Fibroblast of mammary gland (primary cell): ENCODE results near the gene PPP6R2.

ENCODE experiments used
- DNase-seq: peaks from one replicate; pipeline ENCODE4 v3.0.0-alpha.2; 2010; ENCODE audit warnings: low read depth
- H3K4me3 ChIP-seq: 2 replicates; pipeline ENCODE4 v1.5.1; 2011; ENCODE audit warnings: low read depth, mild to moderate bottlenecking, low read length, moderate library complexity; ENCODE audit not compliant: control insufficient read depth
- CTCF ChIP-seq: conservative IDR thresholded peaks from 2 replicates; pipeline ENCODE4 v1.5.1; 2011; ENCODE audit warnings: low read depth, low read length, inconsistent platforms; ENCODE audit not compliant: control insufficient read depth, insufficient read depth

PPP6R2 gene

DNA sequence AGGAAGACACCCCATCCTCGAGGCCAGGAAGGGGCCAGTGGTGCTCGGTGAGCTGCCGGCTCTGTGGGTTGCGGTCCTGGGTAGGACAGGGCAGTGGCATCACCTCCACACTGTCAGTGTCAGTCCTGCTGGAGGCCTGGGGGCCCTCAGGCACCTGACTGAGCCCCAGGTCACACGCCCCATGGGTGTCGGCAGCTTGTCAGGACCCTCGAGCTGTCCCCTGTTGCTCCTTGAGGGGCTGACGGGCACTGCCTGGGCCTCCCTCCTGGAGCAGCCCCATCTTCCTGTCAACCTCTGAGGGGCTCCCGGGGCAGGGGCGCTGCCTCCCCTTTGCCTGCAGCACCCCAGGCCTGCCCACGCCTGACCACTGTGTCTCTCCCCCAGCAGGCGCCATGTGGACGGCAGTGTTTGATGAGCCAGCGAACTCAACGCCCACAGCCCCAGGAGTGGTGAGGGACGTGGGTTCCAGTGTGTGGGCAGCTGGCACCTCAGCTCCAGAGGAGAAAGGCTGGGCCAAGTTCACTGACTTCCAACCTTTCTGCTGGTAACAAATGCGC lies 96.3 kb downstream of the PPP6R2 start:
- H3K4me3 ChIP-seq = no peak overlapping the region
- DNase-seq = no peak
- no peak for TF ChIP-seq CTCF

DNA sequence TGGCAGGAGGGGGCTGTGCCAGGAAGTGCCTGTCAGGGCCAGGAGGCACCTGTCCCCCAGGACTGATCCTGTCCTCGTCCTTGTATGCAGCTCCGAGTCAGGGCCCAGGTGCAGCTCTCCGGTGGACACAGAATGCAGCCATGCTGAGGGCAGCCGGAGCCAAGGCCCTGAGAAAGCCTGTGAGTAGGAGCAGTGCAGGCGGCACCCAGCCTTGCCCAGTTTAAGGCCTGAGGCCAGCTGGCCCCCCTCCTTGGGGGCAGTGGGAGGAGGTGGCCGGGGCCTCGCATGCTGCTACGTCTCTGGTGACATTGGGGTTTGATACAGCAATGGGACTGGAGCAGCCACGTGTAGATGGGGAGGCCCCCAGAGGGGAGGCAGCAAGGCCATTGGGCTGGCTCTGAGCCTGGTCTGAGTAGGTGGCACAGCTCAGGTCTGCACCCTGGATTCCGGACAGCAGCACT lies 96.8 kb downstream of the PPP6R2 start:
- TF ChIP-seq CTCF = no peak
- no peak for DNase-seq
- no peak overlapping the region for H3K4me3 ChIP-seq

DNA sequence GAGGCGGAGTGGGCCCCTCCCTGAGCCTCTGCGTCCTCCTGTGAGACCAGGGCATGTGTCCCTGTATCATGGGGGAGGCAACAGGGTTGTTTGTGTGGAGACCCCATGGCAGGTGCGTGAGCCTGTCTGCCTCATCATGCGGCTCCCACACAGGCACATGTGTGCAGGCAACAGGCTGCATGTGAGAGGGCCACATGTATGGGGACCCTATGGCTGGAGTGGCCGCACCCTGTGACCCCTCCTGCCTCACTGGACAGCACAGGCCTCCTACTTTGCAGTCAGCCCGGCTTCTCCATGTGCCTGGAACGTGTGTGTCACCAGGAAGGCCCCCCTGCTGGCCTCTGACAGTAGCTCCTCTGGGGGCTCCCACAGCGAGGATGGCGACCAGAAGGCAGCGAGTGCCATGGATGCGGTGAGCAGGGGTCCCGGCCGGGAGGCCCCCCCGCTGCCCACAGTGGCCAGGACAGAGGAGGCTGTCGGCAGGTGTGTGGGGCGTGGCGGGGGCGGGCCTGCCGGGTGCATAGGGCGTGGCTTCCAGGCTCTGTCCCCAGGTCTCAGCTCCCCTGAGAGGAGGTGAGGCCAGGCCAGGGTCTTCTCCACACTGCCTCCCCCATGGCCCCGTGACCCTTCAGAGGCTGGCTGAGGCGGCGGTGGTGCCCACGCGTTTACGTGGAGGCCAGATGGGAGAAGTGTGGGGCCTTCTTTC lies 97.6 kb downstream of the PPP6R2 start:
- TF ChIP-seq CTCF = no peak
- no peak for DNase-seq
- H3K4me3 ChIP-seq = no peak overlapping the region

DNA sequence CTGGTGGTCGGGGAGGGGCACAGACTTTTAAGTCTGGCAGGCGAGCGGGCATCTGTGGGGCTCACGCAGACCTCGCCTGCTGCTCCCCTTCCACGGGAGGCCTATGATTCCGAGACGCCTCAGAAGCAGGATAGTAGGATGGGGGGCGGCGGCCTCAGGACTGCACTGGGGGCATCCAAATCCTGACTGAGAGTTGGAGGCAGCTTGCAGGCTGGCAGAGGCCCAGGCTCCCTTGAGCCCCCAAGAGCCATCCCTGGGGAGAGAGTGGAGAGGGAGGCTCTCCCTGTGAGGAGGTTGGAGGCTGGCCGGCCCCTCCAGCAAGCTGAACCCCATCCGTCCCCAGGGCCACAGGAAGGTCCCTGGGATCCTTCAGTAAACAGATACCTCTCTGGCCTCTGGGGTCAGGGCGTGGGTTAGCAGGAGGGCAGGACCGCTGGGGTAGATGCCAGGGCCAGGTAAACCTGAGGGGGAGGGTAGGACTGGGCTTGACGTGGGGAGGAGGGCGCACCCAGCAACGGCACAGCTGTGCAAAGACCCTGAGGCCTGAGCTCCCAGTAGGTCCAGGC lies 98.4 kb downstream of the PPP6R2 start:
- no peak overlapping the region for H3K4me3 ChIP-seq
- no peak for DNase-seq
- no peak for TF ChIP-seq CTCF

DNA sequence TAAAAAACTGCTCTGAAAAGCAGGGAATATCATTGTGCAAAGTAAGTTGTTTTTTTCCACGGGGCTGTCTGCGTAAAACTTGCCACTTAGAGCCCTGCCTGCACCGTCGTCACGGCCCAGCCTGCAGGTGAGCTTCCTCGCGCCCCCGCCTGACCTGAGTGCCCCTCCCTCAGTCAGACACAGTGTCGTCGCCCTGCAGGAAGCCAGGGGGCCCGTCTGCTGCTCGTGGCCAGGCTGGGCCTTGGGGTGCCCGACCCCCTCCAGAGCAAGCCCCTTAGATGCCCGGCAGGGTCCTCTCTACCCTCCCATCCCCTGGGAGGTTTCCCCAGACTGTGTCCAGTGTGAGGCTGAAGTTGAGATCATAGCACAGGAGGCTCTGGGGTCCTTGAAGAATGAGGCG lies 100.1 kb downstream of the PPP6R2 start:
- DNase-seq = no peak
- TF ChIP-seq CTCF = no peak
- no peak overlapping the region for H3K4me3 ChIP-seq

DNA sequence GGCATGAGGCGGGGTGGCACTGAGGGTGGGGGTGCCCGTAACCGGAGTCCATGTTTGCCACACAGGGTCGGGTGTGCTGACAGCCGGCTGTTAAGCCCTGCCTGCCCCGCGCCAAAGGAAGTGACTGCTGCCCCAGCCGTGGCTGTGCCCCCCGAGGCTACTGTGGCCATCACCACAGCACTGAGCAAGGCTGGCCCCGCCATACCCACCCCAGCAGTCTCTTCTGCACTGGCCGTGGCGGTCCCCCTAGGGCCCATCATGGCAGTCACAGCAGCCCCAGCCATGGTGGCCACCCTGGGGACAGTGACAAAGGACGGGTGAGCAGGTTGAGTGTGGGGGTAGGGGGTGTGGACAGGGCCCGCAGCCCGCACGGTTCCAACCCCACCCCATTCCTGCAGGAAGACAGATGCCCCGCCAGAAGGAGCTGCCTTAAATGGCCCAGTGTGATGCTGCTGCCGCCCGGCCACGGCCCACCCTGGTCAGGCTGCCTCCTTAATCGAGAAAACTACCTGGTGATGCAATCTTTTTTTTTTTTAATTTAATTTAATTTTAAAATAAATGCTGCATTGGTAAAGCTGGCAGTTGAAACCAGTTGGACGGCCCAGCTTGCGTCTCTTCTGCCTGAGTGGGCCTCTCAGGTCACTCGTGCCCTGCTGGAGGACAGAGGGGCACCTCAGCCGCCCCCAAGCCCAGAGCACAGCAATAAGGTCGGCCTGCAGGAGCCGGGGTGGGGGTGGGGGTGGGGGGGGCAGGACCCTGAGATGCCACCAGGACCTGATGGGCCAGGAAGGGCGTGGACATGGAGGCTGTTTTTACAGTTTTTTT lies 100.9 kb downstream of the PPP6R2 start:
- no peak for TF ChIP-seq CTCF
- no peak for DNase-seq
- no peak overlapping the region for H3K4me3 ChIP-seq
